DLD1 (cell line): ENCODE data around the gene MFSD11.

Experiments used
- in situ Hi-C: cut with HindIII; loops from 2 replicates; pipeline ENCODE4 v1.10.0; 2017; ENCODE audit warnings: low sequenced_read_pairs

Gene MFSD11

DNA sequence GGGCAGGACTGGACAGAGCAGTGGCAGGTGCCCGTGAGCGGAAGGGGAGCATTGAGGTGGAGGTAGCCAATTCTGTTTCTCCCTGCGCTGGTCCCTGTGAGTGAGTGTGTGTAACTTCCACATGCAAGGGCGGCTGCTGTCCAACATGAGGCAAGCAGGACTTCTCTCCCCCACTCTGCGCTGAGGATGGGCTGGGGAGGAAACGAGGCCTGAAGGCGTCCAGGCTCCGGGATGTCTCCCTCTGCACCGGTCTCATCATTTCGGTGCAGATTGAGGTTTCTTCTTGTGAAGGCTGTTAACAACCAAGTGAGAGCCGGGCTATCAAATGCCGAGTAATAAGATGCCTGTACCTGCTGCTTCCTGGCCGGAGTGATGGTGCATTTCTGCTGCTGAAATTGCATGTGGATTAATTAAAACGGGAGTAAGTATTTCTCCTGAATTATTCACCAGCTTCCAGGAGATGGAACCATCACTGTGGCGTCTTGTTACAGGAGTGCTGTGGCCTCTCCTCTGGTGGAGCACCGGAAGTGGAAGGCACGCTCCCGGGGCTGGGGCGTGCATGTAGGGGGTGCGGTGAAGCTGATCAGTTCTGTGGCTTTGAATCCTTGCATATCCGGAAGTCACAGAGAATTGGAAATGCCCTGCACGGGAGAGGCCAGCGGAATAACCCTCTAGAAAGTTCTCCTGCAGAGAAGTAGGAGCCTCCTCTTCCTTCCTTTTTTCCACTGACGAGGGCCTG lies 88.6 kb downstream of the MFSD11 start:
- in situ Hi-C loops, result no loop called here

DNA sequence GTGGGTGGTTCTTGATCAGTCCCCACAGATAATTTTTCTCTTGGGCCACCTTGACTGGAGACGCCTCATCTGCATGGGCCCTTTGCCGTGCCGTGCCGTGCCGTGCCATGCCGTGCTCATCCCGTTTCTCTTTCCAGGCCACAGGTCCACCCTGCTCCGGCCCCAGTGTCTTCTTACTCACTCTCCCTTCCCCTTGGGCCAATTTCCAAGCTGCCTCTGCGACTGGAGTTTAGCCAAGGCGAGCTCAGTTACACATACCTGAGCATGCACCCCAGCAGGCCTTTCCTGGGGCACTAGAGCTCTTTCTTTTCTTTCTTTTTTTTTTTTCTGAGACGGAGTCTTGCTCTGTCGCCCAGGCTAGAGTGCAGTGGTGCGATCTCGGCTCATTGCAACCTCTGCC lies 89.8 kb downstream of the MFSD11 start:
- in situ Hi-C loops, result no loop called here
